NK-92 (cell line): ENCODE data around the gene ELF5.

Source experiments
- DNase-seq: peaks from one replicate; lab custom pipeline; 2025; ENCODE audit not compliant: unreplicated experiment; lab: John Stamatoyannopoulos, UW

Gene ELF5

DNA sequence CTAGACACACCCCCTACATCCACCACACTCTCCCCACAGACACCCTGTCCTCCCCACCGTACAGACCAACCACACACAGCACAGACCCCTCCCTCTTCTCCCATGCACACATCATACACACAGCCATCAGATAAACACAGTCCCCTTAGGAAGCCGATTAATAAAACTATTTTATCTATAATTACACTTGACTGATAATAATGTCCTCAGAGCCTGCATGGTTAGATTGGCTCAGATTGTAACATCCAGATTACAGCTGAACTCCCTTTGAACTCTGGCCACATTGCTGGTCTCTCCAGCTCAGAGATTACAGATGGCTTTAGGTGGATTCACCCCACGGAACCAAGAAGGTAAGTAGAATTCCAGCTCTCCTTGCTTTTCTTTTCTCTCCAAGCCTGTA is 9.5 kb upstream of the ELF5 start:
- no peak for DNase-seq

DNA sequence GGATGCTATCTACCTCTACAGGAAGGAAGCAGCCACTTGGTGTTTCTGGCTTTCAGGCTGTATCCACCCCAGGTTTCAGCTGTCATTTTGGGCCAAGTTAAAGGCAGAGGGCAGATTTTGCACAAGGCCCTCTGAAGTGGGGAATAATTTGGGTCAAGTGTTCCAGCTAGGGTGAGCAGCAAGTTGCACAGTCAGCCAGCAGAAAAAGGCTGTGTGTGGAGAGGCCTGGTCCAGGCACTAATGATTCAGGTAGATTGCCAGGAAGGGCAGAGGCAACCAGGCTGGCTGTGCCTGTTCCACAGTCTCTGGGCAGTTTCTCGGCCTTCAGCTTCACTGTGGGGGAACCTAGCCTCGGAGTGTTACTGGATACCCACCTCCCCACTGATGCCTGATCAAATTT is 8.6 kb upstream of the ELF5 start:
- no peak for DNase-seq

DNA sequence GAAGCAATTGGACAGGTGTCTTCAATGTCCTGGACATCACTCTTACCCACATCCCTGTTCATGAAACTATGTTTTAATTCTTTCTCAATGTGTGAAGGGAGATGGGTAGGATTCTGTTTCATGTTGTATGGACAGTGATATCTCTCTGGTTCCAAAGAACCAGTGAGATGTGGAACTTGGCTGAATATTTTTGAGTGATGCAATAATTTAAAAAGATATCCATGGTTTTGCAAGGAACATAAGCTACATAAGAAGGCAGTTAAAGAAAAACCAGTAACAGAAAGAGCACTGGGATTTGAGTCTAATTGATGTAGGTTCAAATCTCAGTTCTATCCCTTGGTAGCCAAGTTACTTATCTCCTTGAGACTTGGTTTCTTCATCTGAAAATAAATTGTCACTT is 7.7 kb upstream of the ELF5 start:
- DNase-seq: no peak

DNA sequence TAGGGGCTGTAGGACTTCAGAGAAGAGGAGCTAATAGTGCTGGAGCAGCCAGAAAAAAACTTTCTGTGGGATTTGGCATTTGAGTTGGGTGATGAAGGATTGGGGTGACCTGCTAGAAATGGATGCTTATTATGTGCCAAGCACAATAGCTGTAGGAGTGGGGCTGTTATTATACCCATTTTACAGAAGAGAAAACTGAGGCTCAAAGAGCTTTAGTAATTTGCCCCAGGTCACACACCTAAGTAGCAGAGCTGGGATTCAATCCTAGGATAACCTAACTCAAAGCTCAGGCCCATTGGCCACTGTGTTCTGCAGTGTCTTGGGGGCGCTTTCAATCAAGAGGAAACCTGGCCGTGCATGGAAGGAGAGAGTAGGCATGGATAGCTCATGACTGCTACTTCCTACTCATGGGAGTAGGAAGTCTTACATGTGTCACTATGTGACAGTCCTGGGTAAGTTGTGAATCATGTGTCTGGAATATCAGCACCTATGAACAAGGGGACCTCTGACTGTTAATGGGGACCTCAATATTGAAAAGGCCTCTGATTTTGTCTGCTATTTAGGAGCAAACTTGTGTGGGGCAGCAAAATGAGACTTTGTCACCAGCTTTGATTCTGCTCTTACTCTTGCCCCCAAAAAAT is 6.1 kb upstream of the ELF5 start:
- DNase-seq: no peak

DNA sequence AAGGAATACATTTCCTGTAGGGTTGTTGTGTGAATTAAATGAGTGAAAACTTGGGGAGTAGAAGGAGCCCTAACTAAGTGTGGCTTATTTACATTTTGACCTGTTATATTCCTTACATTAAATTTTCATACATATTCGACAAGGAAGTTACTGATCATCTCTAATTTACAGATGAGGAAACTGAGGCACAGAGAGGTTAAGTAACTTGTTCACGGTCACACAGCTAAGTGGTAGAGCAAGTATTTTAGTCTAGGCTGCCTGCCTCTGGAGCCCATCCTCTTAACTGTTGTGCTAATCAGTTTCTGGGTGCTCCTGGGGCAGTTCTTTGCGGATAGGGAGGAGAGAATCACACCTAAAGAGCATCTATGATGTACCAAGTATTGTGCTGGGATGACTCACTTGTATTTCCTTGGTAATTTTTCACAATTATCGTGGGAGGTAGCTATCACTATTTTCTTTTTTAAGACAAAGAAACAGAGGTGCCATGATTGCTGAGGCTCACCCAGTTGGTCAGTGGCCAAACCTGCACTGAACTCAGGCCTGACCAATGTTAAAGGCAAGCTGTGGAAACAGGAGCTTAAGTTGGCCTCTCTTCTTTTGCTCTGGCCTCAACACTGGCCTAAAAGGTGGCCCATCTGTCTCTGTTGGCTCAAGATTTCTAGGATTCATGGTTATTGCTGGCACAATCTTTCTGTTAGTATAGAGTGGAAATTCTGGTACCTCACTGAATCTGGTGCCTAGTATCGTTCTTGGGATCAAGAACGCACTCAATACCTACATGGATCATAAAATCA is 2.9 kb upstream of the ELF5 start:
- DNase-seq: no peak

DNA sequence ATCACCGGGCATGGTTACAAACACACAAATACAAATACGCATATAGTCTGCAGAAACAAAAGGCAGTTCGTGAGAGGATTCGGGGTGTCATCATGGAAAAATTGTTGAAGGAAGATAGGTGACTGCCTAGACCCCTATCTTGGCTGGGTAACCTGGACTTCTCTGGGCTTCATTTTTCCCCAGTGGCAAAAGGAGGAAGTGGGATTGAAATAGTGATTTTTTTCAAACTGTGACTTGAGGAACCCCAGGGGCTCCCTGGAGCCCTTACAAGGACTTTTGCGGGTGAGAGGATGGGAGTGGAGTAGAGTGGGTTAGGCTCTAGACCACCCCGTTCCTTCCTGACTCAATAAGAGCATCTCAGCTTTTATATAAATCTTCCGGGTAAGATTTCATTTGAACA is 1.0 kb upstream of the ELF5 start:
- no peak for DNase-seq

DNA sequence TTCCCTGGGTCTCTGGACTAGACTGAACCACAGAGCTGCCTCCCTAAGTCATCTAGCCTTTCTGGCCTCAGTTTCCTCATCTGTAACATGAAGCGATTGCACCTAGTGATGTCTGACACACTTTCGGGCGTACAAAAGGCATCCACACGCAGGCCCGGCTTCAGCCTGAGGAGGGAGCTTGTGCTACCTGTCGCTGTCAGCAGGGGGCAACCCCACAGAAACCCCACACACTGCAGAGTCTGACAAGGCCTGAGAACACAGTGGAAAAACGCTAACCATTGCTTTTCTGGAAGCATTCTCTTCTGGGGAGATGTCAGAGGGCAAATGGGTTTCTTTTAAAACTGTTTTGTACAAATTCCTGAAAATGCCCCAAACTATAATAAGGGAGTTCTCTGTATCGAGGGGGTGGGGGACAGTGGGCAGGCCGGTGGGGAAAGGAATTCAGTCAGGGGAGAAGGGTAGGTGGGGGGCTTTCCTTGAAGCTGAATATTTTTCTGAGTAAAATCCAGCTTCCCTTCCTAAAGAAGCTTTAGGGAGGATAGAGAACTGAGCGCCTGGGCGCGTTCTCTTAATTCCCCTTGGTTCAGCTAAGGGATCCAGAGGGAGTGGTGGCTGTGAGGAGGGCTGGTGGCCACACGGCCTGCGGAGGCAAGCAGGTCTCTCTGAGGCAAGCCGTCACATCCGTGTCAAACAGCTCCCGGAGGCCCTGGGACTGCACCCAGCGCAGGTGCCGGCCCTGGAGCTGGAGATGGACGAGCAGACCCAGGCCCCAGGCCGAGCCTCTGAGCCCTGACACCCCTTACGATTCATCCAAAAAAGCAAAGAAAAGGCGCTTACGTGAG is 533 bp downstream of the ELF5 start:
- no peak for DNase-seq

DNA sequence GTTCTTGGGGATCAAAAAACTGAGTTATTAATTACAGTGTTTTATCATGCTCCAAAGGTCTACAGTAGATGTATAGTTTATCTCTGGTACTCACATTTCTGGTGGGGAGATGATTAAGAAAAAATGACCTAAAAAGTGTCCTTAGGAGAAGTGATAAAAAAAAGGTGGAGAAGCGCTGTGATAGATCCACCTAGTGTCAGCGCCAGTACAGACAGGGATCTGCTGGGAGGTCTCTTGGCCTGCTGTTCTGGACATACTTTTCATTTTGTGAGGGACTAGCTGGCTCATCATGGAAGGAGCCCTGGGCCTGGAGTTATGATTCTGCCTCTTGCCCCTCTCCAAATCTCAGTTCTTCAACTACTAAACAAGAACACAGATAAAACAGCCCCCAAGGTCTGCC is 2.9 kb downstream of the ELF5 start:
- DNase-seq: no peak

DNA sequence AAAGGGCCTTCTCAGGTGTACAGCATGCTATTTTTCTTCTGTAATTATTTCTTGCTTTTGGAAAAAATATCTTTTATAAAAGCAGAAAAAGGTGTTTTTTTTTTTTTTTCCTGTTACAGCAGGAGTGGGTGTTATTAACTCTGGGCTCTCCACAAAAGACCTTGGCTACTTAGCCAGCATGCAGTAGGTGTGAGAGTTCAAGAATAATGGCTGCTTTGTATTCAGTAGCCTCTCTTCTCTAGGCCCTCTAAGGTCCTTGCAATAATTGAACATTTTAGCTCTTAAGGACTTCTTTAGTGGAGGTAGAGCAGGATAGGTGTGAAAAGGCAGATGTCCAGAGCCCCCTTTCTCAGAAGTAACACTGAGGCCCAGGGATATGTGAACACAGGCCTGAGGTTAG is 3.4 kb downstream of the ELF5 start:
- DNase-seq: no peak

DNA sequence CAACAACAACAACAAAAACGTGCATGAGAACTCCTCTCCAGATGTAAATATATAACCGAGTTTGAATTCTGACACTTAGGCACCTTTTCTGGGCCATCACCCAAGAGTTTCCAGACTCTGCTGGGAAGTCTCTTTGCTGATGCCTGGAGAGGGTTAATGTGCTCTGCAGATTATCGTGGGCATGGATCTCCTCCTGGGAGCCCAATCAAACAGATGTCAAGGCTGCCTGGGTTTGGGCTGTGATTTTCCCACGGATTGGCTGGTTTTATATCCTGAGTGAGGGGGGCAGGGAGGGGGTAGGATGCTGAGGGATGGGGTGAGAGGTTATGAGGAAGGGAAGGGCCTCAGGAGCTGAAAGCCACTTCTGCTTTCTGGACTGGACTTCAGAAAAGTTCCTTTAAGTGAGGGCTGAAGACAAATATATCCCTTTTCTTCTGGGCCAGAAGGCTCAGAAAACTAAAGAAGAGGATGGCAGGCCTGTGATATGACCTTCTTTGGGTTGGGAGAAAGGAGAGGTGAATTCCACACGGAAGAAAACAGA is 4.2 kb downstream of the ELF5 start:
- DNase-seq: no peak

DNA sequence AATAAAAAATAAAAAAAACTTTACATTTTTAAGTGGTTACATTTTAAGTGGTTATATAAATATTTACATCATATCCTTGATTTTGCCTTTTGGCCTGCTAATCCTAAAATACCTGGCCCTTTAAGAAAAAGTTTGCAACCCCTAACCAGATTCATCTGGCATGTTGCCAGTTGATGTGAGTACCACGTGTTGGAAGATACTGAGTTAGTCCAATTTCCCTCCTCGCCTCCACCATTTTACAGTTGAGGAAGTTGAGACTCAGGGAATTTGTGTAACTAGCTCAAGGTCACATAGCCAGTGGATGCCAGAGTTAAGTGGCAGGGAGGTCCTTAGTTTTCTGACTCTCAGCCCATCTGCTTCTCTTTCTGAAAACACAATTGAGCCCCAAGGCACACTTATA is 5.1 kb downstream of the ELF5 start:
- DNase-seq: no peak

DNA sequence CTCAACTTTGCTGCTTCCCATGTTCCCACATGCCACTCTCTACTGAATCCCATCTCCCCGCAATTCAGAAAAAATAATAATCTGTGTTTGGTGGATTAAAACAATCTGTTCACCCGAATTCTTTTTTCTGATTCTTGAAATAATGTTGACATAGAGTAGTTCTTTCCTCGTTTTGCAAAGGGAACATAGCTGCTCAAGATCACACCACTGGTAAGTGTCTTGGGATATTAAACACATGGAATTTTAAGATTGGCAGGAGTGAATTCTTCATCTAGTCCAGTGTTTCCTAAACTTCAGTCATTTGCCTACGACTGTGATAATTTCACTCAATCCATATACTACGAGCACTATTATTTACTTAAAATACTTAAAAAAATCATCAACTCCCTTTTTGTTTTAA is 6.0 kb downstream of the ELF5 start:
- DNase-seq: no peak

DNA sequence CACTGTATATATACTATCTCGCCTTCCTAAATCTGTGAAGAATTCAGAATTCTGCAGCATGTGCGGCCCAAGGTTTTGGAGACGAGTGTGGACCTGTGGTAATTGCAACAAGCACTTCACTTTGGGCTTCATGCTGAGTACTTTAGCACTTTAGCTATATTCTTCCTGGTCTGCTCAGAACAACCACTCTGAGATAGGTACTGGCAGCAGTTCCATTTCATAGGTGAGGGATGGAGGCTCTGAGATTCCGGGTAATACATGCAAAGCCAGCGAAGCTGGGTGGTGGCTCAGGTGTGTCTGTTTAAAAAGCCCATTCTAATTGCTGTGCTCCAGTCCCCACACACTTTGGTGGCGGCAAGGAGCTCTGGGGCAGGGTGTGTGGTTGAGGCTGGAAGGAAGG is 6.4 kb downstream of the ELF5 start:
- no peak for DNase-seq

DNA sequence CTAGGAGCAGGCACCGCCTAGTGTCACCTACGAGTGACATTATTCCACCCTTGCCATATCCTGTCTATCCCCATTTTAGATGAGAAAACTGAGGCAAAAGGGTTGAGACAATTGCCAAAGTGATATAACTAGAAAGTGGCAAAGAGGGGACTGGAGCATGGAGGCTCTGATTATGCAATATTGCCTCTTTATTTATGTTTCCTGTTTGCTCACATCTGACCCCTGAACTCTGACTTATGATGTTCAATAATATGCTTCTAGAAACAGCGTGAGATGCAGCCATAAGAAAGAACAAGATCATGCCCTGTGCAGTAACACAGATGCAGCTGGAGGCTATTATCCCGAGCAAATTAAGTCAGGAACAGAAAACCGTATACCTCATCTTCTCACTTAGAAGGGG is 7.7 kb downstream of the ELF5 start:
- no peak for DNase-seq

DNA sequence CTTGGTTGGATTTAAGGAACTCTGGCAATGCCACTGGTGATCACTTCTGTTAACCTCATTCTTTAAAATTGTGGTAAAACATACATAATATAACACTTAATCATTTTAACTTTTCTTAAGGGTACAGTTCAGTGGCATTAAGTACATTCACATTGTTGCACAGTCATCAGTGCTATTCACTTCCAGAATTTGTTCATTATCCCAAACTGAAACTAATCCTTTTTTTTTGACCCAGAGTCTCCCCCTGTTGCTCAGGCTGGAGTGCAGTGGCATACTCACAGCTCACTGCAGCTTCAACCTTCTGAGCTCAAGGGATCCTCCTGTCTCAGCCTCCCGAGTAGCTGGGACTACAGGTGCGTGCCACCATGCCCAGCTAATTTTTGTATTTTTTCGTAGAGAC is 10.6 kb downstream of the ELF5 start:
- DNase-seq: no peak

DNA sequence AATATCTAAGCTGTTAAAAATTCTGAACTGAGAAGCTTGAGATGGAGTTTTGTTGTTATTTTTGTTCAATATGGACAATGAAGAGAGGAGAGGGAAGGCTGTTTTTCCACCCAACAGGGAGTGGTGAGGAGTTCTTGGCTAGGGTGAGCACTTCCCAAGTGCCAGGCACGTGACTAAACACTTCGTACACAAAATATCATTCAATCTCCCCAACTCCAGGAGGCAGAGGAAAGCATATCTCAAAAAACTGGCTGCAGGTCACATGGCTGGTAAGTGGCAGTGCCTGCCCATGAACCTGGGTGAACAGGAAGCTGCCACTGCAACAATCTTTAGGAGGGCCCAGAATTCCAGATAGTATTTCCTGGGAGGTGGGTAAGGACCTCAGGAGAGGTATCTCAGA is 11.6 kb downstream of the ELF5 start:
- no peak for DNase-seq

DNA sequence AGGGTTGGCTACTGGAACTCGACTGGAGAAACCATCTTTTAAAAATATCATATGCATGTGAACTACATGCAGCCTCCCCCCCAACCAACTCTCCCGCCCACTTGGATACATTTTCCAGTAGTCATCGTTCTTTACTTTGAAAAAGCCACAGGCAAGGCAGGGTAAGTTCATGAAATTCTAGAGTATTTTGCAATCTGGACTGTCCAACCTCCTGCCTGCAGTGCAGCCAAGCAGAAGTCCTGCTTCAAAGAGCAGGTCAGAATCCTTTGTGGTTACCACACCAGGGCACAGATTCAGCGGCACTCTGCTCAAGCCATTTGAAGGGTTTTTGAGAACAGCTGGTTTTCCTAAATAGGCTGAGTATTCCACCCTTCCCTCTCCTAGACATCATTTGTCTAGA is 12.1 kb downstream of the ELF5 start:
- DNase-seq: no peak

DNA sequence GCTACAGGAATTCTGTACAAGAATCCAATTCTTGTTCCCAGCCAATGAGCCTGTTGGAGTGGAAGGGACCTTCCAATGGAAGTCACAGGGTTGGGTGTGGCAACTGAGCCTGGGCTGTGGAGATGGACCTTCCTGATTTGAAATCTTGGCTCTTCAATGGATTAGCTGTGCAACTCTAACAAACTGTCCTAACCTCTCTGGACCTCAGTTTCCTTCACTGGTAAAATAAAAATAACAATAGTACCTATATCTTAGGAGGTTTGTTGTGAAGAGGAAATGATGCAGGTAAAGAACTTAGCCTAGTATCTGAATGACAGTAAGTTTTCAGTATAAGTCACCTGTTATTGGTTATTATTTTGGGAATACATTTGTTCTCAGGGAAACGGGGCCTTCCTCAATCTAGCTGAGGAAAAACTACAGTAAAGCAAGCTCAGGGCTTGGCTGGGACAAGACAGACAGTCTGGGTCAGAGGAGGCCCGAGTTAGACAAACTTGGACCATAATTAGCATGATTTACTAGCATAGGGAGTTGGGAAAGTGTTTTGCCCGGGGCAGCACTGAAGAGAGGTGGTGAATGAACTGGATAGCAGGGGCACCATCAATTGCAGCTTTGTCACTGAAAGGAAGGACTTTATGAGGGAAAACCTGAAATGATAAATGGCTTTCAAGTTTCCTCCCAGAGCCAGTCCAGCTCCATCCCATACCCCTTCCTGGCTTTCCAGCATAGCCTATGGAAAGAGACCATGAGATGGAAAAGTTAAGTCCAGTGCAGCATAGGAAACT is 13.7 kb downstream of the ELF5 start:
- no peak for DNase-seq

DNA sequence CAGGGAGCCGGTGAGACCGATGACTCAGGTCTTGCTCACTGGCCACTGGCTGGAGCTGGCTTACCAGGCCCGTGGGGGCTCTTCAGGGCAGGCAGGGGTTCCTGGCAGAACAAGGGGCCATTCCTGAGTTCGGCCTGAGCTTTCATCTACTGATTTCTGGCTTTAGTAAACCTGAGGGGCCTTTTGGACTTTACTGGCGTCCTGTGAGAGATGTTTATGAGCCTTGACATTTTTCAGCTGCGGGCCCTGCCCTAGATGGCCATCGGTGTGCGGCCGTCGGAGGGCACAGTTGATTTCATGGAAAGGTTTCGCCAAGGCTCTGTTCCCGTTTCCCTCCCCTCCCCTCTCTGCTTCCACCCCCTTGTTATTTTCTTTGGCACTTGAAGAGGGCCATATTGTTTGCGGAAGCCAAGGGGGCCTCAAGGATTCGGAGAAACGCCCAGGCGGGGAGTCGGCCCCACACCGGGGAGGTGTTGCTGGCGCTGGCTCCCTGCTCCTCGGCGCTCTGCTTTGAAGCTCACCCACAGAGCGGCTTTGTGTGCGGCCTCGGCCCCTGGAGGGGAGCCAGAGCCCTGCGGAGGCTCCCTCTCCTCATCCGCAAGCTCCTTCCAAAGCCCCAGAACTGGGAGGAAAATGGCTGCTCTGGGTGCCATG is 17.7 kb downstream of the ELF5 start:
- no peak for DNase-seq

DNA sequence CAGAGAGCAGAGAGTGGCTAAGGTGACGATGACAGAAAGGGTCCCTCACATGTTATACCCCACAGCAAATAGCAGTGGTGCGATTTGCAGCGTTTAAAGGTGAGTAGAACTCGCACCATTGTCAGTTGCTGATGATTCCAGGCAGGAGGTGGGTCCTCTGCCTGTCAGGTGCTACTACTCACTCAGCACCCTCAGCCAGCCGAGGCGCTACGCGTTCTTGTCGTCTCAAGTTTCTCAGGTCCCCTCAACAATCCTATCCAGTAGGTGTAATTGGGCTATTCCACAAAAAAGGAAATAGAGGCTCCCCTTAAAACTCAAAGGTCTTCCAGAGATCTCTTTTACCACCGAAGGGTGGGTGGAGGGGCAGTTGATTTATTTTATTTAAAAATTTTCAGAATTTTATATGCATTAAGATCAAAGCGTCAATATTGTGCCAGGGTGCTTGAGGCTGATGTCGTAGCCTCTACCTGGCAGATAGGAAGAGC is 18.3 kb downstream of the ELF5 start:
- no peak for DNase-seq
